ENCODE data around the gene VEZF1. TPM values are rescaled to one million over a fixed set of nuclear protein-coding genes. Genes with fewer than 3 reads are reported as not detected.
A peak's percentile ranks its signal among the peaks of the same experiment; 100 is the strongest.

The VEZF1 gene
- total RNA-seq, 4 donors from 2014 or later, result 88.5 to 147 (median 91.4) TPM

GRCh38 chr17:57930239-57930638 is 57.8 kb downstream of the VEZF1 start:
- H3K27ac ChIP-seq, result no peak overlapping the region
- TF ChIP-seq POLR2A (IDR thresholded peaks at IDR 0.05) (no peak), CTCF (IDR thresholded peaks at IDR 0.05) (no peak)
- no peaks in the 10 kb centered on the region for H3K27me3 ChIP-seq
- H3K4me3 ChIP-seq (replicated peaks in 1 of 3), result no peak overlapping the region
- 91 to 95% methylated on average over 3 to 5 of the region's 5 CpGs for WGBS, 2 donors
- intact Hi-C loops (cut with DNase I), result no loop called here
- no peaks in the 10 kb centered on the region for H3K9me3 ChIP-seq
- peaks cover 32 to 73% of the 10 kb centered on the region in 2 donors for H3K4me1 ChIP-seq
- no peak for DNase-seq
- H3K36me3 ChIP-seq, result no peaks in the 10 kb centered on the region

- TF ChIP-seq CTCF (IDR thresholded peaks at IDR 0.05), result no peak
- no peak for TF ChIP-seq POLR2A (IDR thresholded peaks at IDR 0.05)
- WGBS, 2 donors, result 69 to 75% methylated on average over 4 of the region's 4 CpGs
- H3K27me3 ChIP-seq, result no peaks in the 10 kb centered on the region
- no peak overlapping the region for H3K27ac ChIP-seq
- peaks cover 33 to 73% of the 10 kb centered on the region in 2 donors for H3K4me1 ChIP-seq
- DNase-seq, result no peak
- no peak overlapping the region for H3K4me3 ChIP-seq (replicated peaks in 1 of 3)
- intact Hi-C loops (cut with DNase I), result no loop called here
- no peaks in the 10 kb centered on the region for H3K9me3 ChIP-seq
- H3K36me3 ChIP-seq, result no peaks in the 10 kb centered on the region
These were observed 58.7 kb downstream of the VEZF1 start for GRCh38 chr17:57929386-57929785.

- TF ChIP-seq CTCF (IDR thresholded peaks at IDR 0.05) (no peak), POLR2A (IDR thresholded peaks at IDR 0.05) (no peak)
- Histone ChIP-seq H3K27me3 (no peaks in the 10 kb centered on the region), H3K4me3 (replicated peaks in 1 of 3) (no peak overlapping the region), H3K9me3 (no peaks in the 10 kb centered on the region), H3K4me1 (peaks cover 35 to 69% of the 10 kb centered on the region in 2 donors), H3K36me3 (no peaks in the 10 kb centered on the region), H3K27ac (no peak overlapping the region)
- 70 to 75% methylated on average over 5 of the region's 5 CpGs for WGBS, 2 donors
- intact Hi-C loops (cut with DNase I), result no loop called here
- no peak for DNase-seq
These were observed 59.1 kb downstream of the VEZF1 start for GRCh38 chr17:57928928-57929327.

GRCh38 chr17:57927048-57927723 is 60.9 kb downstream of the VEZF1 start:
- Histone ChIP-seq H3K27ac (peak overlapping the region; percentile 35 to 80 (median 69)), H3K4me1 (peaks cover 40 to 67% of the 10 kb centered on the region in 2 donors), H3K27me3 (no peaks in the 10 kb centered on the region), H3K4me3 (replicated peaks in 1 of 3) (no peak overlapping the region), H3K36me3 (no peaks in the 10 kb centered on the region), H3K9me3 (no peaks in the 10 kb centered on the region)
- peak; percentile 88 for DNase-seq
- TF ChIP-seq POLR2A (IDR thresholded peaks at IDR 0.05) (no peak), CTCF (IDR thresholded peaks at IDR 0.05) (no peak)
- intact Hi-C loops (cut with DNase I), result no loop called here
- WGBS, 2 donors, result 18 to 20% methylated on average over 2 to 5 of the region's 5 CpGs

- intact Hi-C loops (cut with DNase I), result no loop called here
- Histone ChIP-seq H3K27me3 (no peaks in the 10 kb centered on the region), H3K9me3 (no peaks in the 10 kb centered on the region), H3K4me3 (replicated peaks in 1 of 3) (no peak overlapping the region), H3K4me1 (peaks cover 44 to 69% of the 10 kb centered on the region in 2 donors), H3K27ac (peak overlapping the region; percentile 35 to 80 (median 69)), H3K36me3 (no peaks in the 10 kb centered on the region)
- TF ChIP-seq POLR2A (IDR thresholded peaks at IDR 0.05) (no peak), CTCF (IDR thresholded peaks at IDR 0.05) (no peak)
- no peak for DNase-seq
- WGBS, 2 donors, result 70 to 77% methylated on average over 7 of the region's 7 CpGs
These were observed 61.4 kb downstream of the VEZF1 start for GRCh38 chr17:57926723-57927047.

All from thyroid gland (tissue), 4 donors.